Stimulated activated CD8-positive, alpha-beta memory T cell treated with anti-CD3 and anti-CD28 coated beads, Interleukin-7, amount 100 ng/mL, for 1 hour (primary cell): ENCODE results near the gene CHRNB1.

ENCODE experiments used
- DNase-seq, 2 donors: peaks; one replicate each; pipeline ENCODE4 v3.0.0-alpha.2; 2020; ENCODE audit warnings: low read depth in 2 of 2

The CHRNB1 gene

GRCh38 chr17:7483255-7484066 lies 38.6 kb downstream of the CHRNB1 start:
- DNase-seq: peak; percentile 84 to 88

GRCh38 chr17:7484067-7484918 lies 39.4 kb downstream of the CHRNB1 start, which contains the start of gene POLR2A:
POLR2A (plus strand) TSS chr17:7484366.
- peak; percentile 98 to 99 for DNase-seq

GRCh38 chr17:7484919-7485377 lies 40.1 kb downstream of the CHRNB1 start:
- DNase-seq: no peak

DNA sequence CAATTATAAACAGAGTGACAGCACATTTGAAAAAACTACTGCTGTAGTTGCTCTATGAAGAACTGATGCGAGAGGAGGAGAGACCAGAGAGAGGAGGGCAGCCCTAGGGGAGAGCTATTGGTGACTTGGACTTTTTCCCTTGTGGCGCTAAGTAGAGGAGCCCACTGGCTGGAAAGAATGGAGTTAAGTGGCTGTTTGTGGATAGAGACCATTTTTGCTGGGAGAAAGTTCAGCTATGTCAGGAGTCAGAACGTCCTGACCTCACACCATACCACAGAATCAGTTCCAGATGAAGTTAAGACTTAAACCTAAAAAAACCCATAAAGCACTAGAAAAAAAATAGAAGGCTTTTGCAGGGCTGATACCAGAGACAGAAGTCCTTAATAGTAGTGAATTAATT lies 41.3 kb downstream of the CHRNB1 start:
- DNase-seq: no peak

- DNase-seq: no peak
Measured at GRCh38 chr17:7490144-7490543, 45.3 kb downstream of the CHRNB1 start.

GRCh38 chr17:7491583-7491982 lies 46.7 kb downstream of the CHRNB1 start:
- DNase-seq: no peak

DNA sequence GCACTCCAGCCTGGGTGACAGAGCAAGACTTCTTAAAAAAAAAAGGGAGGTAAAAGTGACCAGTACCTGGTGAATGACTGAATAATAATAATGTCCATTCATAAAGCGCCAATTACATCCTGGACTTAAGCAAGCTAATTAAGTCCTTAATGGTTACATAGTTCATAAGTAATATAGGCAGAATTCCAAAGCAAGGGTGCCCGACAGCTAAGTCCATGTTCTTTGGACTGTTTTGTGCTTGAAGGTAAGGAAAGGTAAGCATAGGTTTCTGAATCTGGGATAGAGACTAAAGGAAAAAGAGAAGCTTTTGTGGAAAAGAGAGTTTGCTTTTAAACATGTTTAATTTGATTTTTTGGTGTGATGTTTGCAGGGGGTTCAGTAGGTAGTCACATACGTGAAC lies 49.1 kb downstream of the CHRNB1 start:
- DNase-seq: no peak

GRCh38 chr17:7495906-7496434 lies 51.1 kb downstream of the CHRNB1 start:
- DNase-seq: no peak

DNA sequence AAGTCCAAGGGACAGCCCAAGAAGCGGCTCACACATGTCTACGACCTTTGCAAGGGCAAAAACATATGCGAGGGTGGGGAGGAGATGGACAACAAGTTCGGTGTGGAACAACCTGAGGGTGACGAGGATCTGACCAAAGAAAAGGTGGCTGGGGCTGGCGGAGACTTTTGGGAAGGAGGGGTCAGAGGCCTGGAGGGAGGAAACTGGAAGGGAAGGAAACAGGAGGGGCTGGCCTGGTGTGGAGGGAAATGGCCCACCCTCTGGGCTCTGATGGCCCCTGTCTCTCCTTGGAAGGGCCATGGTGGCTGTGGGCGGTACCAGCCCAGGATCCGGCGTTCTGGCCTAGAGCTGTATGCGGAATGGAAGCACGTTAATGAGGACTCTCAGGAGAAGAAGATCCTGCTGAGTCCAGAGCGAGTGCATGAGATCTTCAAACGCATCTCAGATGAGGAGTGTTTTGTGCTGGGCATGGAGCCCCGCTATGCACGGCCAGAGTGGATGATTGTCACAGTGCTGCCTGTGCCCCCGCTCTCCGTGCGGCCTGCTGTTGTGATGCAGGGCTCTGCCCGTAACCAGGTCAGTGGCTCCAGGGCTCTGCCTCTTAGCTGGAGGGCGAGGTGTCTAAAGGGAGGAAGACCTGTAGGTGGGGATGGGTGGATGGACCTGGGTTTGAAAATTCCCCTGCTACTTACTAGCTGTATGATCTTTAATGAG lies 51.8 kb downstream of the CHRNB1 start:
- no peak for DNase-seq

- no peak for DNase-seq
Measured at GRCh38 chr17:7497228-7497627, 52.4 kb downstream of the CHRNB1 start.

DNA sequence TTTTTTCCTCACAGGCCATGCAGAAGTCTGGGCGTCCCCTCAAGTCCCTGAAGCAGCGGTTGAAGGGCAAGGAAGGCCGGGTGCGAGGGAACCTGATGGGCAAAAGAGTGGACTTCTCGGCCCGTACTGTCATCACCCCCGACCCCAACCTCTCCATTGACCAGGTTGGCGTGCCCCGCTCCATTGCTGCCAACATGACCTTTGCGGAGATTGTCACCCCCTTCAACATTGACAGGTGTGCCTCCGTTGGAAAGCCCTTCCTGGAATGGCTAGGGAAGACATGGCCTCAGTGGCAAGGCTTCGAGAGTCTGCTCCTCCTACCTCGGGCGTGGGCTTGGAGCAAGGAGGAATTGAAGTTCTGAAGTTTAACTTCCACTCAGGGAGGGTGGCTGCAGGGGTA lies 52.8 kb downstream of the CHRNB1 start:
- no peak for DNase-seq

DNA sequence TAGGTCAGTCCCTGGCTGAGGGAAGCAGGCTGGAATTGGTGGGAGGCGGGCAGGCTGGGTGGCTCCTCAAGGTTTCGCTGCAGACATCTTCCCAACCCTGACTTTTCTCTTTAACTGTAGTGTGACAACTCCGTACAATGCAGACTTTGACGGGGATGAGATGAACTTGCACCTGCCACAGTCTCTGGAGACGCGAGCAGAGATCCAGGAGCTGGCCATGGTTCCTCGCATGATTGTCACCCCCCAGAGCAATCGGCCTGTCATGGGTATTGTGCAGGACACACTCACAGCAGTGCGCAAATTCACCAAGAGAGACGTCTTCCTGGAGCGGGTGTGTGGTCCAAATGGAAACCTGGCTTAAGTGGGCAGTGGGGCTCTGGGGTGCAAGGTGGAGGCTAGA lies 54.3 kb downstream of the CHRNB1 start:
- DNase-seq: no peak

- DNase-seq: no peak
Measured at GRCh38 chr17:7501729-7502128, 56.9 kb downstream of the CHRNB1 start.

- no peak for DNase-seq
Measured at GRCh38 chr17:7502171-7502847, 57.4 kb downstream of the CHRNB1 start.

DNA sequence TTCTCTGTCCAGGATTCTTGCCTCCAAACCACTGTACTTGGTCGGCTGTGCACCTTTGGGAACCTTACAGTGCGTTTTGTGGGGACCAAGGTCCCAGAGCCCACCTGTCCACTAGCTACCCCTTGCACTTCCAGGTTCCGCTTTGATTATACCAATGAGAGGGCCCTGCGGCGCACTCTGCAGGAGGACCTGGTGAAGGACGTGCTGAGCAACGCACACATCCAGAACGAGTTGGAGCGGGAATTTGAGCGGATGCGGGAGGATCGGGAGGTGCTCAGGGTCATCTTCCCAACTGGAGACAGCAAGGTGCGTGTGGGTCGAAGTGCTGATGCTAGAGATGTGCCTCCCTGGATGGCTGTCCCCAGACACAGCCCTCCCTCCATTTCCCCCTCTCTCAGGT lies 58.1 kb downstream of the CHRNB1 start:
- no peak for DNase-seq

- DNase-seq: no peak
Measured at GRCh38 chr17:7503521-7503920, 58.7 kb downstream of the CHRNB1 start.
